Progenitor cell of endocrine pancreas (in vitro differentiated cells): ENCODE data around the gene SNRNP48. TPM values are rescaled to one million over a fixed set of nuclear protein-coding genes. Genes with fewer than 3 reads are reported as not detected.

ENCODE experiments used
- DNase-seq: peaks from one replicate; pipeline ENCODE4 v3.0.0; 2021; ENCODE audit warnings: low spot score; ENCODE audit not compliant: unreplicated experiment
- H3K27ac Mint-ChIP-seq: 2 replicates; pipeline ENCODE4 v1.8.0; 2021; ENCODE audit warnings: mild to moderate bottlenecking, moderate library complexity, mixed read lengths
- H3K27me3 Mint-ChIP-seq: 2 replicates; pipeline ENCODE4 v1.8.0; 2021; ENCODE audit warnings: mixed read lengths
- H3K36me3 Mint-ChIP-seq: 2 replicates; pipeline ENCODE4 v1.8.0; 2022; ENCODE audit warnings: mixed read lengths; ENCODE audit not compliant: insufficient read depth
- H3K4me1 Mint-ChIP-seq: 2 replicates; pipeline ENCODE4 v1.8.0; 2021; ENCODE audit warnings: low read depth, mixed read lengths
- H3K4me3 Mint-ChIP-seq: 2 replicates; pipeline ENCODE4 v1.8.0; 2021; ENCODE audit warnings: low read depth, mild to moderate bottlenecking, moderate library complexity, mixed read lengths
- H3K9me3 Mint-ChIP-seq: 2 replicates; pipeline ENCODE4 v1.8.0; 2021; ENCODE audit warnings: low read depth, mixed read lengths
- CTCF ChIP-seq: fragments of 200-600 bp; sonication (generic); IDR thresholded peaks from one replicate; pipeline ENCODE4 v1.5.0; 2021; ENCODE audit warnings: antibody characterized with exemption, mild to moderate bottlenecking; ENCODE audit not compliant: unreplicated experiment
- total RNA-seq: library from RNA; stranded (reverse); gene quantifications from 2 replicates; pipeline ENCODE4 v1.2.1, GENCODE V29; 2021

Gene SNRNP48
- total RNA-seq, 1 donor from 2014 or later, result 19.2 TPM

GRCh38 chr6:7542874-7543624 is 46.9 kb upstream of the SNRNP48 start:
- Mint-ChIP-seq H3K4me1 (peaks cover 47% of the 10 kb centered on the region), H3K4me3 (peak overlapping the region; percentile 94), H3K27ac (peak overlapping the region; percentile 98), H3K27me3 (no peaks in the 10 kb centered on the region), H3K36me3 (peaks cover 4% of the 10 kb centered on the region), H3K9me3 (no peaks in the 10 kb centered on the region)
- no peak for TF ChIP-seq CTCF
- DNase-seq, result peak; percentile 60

GRCh38 chr6:7543789-7544424 is 46.1 kb upstream of the SNRNP48 start:
- Mint-ChIP-seq H3K4me3 (peak overlapping the region; percentile 94), H3K4me1 (peaks cover 47% of the 10 kb centered on the region), H3K9me3 (no peaks in the 10 kb centered on the region), H3K27me3 (no peaks in the 10 kb centered on the region), H3K36me3 (peaks cover 6% of the 10 kb centered on the region), H3K27ac (peak overlapping the region; percentile 94)
- no peak for DNase-seq
- TF ChIP-seq CTCF, result no peak

- Mint-ChIP-seq H3K27ac (peak overlapping the region; percentile 94), H3K4me3 (peak overlapping the region; percentile 94), H3K9me3 (no peaks in the 10 kb centered on the region), H3K4me1 (peaks cover 50% of the 10 kb centered on the region), H3K36me3 (peaks cover 8% of the 10 kb centered on the region), H3K27me3 (no peaks in the 10 kb centered on the region)
- no peak for DNase-seq
- TF ChIP-seq CTCF, result no peak
Observed at GRCh38 chr6:7544597-7544996, 45.4 kb upstream of the SNRNP48 start.

- TF ChIP-seq CTCF, result no peak
- H3K4me1 Mint-ChIP-seq, result peaks cover 53% of the 10 kb centered on the region
- no peaks in the 10 kb centered on the region for H3K27me3 Mint-ChIP-seq
- H3K9me3 Mint-ChIP-seq, result no peaks in the 10 kb centered on the region
- peak overlapping the region; percentile 94 for H3K4me3 Mint-ChIP-seq
- peaks cover 8% of the 10 kb centered on the region for H3K36me3 Mint-ChIP-seq
- DNase-seq, result no peak
- peak overlapping the region; percentile 54 for H3K27ac Mint-ChIP-seq
Observed at GRCh38 chr6:7545316-7546019, 44.5 kb upstream of the SNRNP48 start.

- TF ChIP-seq CTCF, result no peak
- no peaks in the 10 kb centered on the region for H3K9me3 Mint-ChIP-seq
- peak overlapping the region; percentile 94 for H3K4me3 Mint-ChIP-seq
- no peaks in the 10 kb centered on the region for H3K27me3 Mint-ChIP-seq
- H3K27ac Mint-ChIP-seq, result peak overlapping the region; percentile 54
- H3K4me1 Mint-ChIP-seq, result peaks cover 50% of the 10 kb centered on the region
- no peak for DNase-seq
- H3K36me3 Mint-ChIP-seq, result peaks cover 9% of the 10 kb centered on the region
Observed at GRCh38 chr6:7546020-7546369, 44.0 kb upstream of the SNRNP48 start.
